OCI-LY1 (cell line): ENCODE results near the gene CCL17.

Experiments
- EZH2 ChIP-seq: fragments of 200-600 bp; sonication (generic), shearing (Covaris generic); IDR thresholded peaks from 2 replicates; pipeline ENCODE4 v1.8.0; 2017; ENCODE audit warnings: borderline replicate concordance, mixed run types, mild to moderate bottlenecking, antibody characterized with exemption, low read length, moderate library complexity, mixed read lengths
- TF ChIP-seq, protein P1 (sequence below): fragments of 200-600 bp; sonication (generic), shearing (Covaris generic); IDR thresholded peaks from 2 replicates; pipeline ENCODE4 v1.5.1; 2017; ENCODE audit warnings: mild to moderate bottlenecking, antibody characterized with exemption, low read length, moderate library complexity, mixed read lengths

DNA sequence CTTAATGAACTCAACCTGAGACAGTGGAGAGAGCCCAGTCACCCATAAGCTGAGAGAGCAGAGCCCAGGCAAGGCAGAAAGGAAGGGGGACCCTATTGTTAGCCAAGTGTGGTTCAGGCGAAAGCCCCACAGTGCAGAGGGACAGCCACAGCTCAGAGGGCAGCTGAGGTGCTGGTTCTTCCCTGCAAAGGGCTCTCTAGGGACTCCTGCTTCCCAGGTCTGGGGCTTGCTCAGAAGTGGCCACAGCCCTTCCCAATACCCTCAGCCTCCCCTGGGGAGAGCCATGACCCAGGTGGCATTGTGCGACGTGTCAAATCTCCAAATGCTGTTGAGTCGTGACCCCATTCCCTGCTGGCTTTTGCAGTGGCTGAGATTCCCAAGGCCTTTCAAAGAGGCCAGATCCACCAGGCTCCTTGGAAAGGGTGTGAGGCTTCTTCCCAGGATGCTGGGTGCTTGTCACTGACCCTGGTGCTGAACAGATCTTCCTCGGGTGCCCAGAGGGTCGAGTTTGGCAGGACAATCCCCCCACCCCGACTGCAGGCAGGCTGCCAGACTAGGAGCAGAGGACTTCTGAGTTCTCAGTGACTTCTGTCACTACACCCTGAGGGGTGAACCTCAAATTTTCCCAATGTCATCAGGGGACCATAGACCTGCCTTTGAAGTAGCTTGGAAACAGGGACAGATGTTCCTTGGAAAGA lies 2.5 kb upstream of the CCL17 start:
- TF ChIP-seq, protein P1, sequence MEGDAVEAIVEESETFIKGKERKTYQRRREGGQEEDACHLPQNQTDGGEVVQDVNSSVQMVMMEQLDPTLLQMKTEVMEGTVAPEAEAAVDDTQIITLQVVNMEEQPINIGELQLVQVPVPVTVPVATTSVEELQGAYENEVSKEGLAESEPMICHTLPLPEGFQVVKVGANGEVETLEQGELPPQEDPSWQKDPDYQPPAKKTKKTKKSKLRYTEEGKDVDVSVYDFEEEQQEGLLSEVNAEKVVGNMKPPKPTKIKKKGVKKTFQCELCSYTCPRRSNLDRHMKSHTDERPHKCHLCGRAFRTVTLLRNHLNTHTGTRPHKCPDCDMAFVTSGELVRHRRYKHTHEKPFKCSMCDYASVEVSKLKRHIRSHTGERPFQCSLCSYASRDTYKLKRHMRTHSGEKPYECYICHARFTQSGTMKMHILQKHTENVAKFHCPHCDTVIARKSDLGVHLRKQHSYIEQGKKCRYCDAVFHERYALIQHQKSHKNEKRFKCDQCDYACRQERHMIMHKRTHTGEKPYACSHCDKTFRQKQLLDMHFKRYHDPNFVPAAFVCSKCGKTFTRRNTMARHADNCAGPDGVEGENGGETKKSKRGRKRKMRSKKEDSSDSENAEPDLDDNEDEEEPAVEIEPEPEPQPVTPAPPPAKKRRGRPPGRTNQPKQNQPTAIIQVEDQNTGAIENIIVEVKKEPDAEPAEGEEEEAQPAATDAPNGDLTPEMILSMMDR, result no peak
- no peak for TF ChIP-seq EZH2
